Ishikawa (cell line): ENCODE results near the gene ZNF3.
A peak's percentile ranks its signal among the peaks of the same experiment; 100 is the strongest.

Experiments used
- CEBPB ChIP-seq: IDR thresholded peaks from 2 replicates; pipeline ENCODE4 v1.6.1; 2012
- CREB1 ChIP-seq: IDR thresholded peaks from 2 replicates; pipeline ENCODE4 v1.6.1; 2012; ENCODE audit warnings: low read depth
- EGR1 ChIP-seq: IDR thresholded peaks from 2 replicates; pipeline ENCODE4 v1.6.1; 2012
- EP300 ChIP-seq: IDR thresholded peaks from 2 replicates; pipeline ENCODE4 v1.6.1; 2012; ENCODE audit warnings: borderline replicate concordance
- FOXM1 ChIP-seq: IDR thresholded peaks from 2 replicates; pipeline ENCODE4 v1.6.1; 2012; ENCODE audit warnings: low read depth, borderline replicate concordance
- NFIC ChIP-seq: IDR thresholded peaks from 2 replicates; pipeline ENCODE4 v1.6.1; 2012
- RAD21 ChIP-seq: IDR thresholded peaks from 2 replicates; pipeline ENCODE4 v1.6.1; 2012; ENCODE audit warnings: low read depth
- REST ChIP-seq: IDR thresholded peaks from 2 replicates; pipeline ENCODE4 v1.6.1; 2012; ENCODE audit warnings: low read depth, mild to moderate bottlenecking
- TAF1 ChIP-seq: IDR thresholded peaks from 2 replicates; pipeline ENCODE4 v1.6.1; 2012; ENCODE audit warnings: low read depth, mild to moderate bottlenecking
- TCF12 ChIP-seq: IDR thresholded peaks from 2 replicates; pipeline ENCODE4 v1.6.1; 2012; ENCODE audit warnings: low read depth
- TEAD4 ChIP-seq: IDR thresholded peaks from 2 replicates; pipeline ENCODE4 v1.6.1; 2012
- YY1 ChIP-seq: IDR thresholded peaks from 2 replicates; pipeline ENCODE4 v1.6.1; 2012; ENCODE audit warnings: low read depth
- ZBTB7A ChIP-seq: IDR thresholded peaks from 2 replicates; pipeline ENCODE4 v1.6.1; 2012; ENCODE audit warnings: low read depth
- TF ChIP-seq, protein P1 (sequence below): IDR thresholded peaks from 2 replicates; pipeline ENCODE4 v1.6.1; 2012
- TF ChIP-seq, protein P2 (sequence below): IDR thresholded peaks from 2 replicates; pipeline ENCODE4 v1.6.1; 2012

ZNF3 gene

DNA sequence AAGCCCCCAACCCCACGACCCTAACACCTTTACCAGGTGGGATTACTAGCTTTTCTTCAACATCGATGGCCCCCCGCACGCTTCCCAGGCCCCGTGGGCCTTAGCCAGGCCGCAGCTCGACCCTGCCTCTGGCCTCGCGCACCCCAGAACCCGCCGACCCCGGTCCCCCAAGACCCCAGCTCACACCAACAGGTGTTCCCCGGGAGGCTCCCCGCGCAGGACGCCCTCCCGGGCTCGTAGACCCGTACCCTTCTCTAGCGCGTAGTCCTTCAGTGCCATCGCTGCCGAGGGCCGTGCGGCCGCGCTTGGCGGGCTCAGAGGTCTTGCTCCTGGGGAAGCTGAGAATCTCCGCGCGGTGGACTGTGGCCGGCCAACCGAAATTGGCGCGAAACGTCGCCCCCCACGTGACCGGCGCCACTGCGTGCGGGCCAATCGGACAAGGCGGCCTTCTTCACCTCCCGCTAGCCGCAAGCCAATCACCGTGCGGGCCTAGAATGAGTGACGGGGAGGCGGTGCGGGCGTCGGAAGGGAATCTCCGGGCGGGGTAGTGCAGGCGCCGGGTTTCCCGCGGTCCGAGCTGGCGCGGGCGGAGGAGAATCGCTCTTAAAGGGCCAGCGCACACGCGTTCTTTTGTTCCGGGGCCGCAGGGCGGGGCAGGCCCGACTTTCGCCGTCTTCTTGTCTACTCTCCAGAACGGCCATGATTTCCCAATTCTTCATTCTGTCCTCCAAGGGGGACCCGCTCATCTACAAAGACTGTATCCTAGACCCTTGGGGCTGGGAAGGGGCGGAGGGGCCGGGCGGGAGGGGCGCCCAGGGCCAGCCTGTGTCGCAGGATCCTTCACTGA is 19.7 kb upstream of the ZNF3 start, which contains the start of the genes AP4M1 and MCM7:
Gene AP4M1, plus strand, starts transcription at position 628 of the 847 bp plus-strand sequence. Its CDS starts 72 bp downstream, at position 700.
Gene MCM7, minus strand, starts transcription at position 382 of the 847 bp plus-strand sequence. Its CDS starts 103 bp downstream, at position 279.
- TF ChIP-seq YY1 (no peak), EP300 (no peak), EGR1 (no peak), CEBPB (peak; percentile 16; the same call in 1 of the 2 replicates), RAD21 (no peak), FOXM1 (0 out of 2 replicates have a peak, but pooled peaks have one; percentile 29), TAF1 (peak; percentile 68; the same call in 1 of the 2 replicates), CREB1 (peak; percentile 27; the same call in 1 of the 2 replicates), TEAD4 (no peak), TCF12 (no peak)
- TF ChIP-seq, protein P1, sequence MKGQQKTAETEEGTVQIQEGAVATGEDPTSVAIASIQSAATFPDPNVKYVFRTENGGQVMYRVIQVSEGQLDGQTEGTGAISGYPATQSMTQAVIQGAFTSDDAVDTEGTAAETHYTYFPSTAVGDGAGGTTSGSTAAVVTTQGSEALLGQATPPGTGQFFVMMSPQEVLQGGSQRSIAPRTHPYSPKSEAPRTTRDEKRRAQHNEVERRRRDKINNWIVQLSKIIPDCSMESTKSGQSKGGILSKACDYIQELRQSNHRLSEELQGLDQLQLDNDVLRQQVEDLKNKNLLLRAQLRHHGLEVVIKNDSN = peak; percentile 99
- TF ChIP-seq, protein P2, sequence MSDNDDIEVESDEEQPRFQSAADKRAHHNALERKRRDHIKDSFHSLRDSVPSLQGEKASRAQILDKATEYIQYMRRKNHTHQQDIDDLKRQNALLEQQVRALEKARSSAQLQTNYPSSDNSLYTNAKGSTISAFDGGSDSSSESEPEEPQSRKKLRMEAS = peak; percentile 83

GRCh38 chr7:100100420-100101015 is 19.0 kb upstream of the ZNF3 start:
- TF ChIP-seq TCF12 (peak; percentile 62), EGR1 (peak; percentile 69), CEBPB (no peak), CREB1 (peak; percentile 74), TAF1 (peak; percentile 57), FOXM1 (0 out of 2 replicates have a peak, but pooled peaks have one; percentile 33), YY1 (0 out of 2 replicates have a peak, but pooled peaks have one; percentile 62), TEAD4 (peak; percentile 77), REST (no peak), EP300 (no peak), ZBTB7A (no peak), NFIC (peak; percentile 15; the same call in 1 of the 2 replicates), RAD21 (no peak)
- TF ChIP-seq, protein P2 = peak; percentile 99
- TF ChIP-seq, protein P1 = no peak; the same call in none of the 2 replicates

- TF ChIP-seq CEBPB (no peak), YY1 (no peak), EP300 (no peak), TEAD4 (no peak), TCF12 (no peak)
- TF ChIP-seq, protein P1 = no peak
Measured at GRCh38 chr7:100099452-100099851, 17.9 kb upstream of the ZNF3 start.

DNA sequence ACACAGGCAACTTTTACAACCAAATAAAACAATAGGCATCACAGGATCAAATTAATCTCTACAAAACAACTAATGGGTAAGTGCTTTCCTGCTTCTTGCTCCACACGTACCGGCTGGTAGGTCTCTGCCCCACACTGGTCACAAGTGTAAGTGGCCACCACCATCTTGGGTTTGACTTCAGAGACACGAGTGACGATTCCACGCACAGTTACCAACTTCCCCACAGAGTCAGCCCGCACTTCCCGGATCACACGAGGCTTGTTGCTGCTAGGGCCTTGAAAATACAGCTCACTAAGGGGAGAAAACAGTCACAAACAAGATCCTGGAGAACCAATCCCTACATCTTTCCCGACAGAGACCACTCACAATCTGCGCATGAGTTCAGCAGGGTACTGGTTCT is 17.4 kb upstream of the ZNF3 start:
- TF ChIP-seq EGR1 (no peak), REST (no peak), CEBPB (no peak), NFIC (no peak), TEAD4 (no peak)

DNA sequence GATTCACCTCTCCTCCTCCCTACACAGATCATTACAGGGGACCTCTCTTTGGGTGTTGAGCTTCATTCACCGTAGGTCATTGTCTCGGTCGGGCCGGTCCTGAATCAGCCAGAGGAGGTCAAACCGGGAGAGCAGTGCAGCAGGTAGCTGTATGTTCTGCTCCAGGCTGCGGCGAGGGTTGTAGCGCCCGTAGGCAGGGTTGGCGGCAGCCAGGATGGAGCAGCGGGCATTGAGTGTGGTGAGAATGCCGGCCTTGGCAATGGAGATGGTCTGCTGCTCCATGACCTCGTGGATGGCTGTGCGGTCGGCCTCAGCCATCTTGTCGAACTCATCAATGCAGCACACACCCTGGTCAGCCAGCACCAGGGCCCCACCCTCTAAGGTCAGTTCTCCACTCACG is 14.2 kb upstream of the ZNF3 start:
- TF ChIP-seq EGR1 (no peak), NFIC (no peak), FOXM1 (no peak), RAD21 (no peak), TAF1 (no peak), CREB1 (no peak), EP300 (no peak), REST (no peak), YY1 (no peak), TCF12 (no peak), ZBTB7A (no peak), TEAD4 (no peak), CEBPB (no peak)
- TF ChIP-seq, protein P2 = no peak
- TF ChIP-seq, protein P1 = no peak
